CD4-positive, alpha-beta T cell (primary cell): ENCODE measurements around the gene TOX3. TPM values are rescaled to one million over a fixed set of nuclear protein-coding genes. Genes with fewer than 3 reads are reported as not detected.

Experiments used
- ATAC-seq: fragments of 200-7000 bp; cut with Tn5 transposase; one replicate; pipeline ENCODE4 v1.10.0; 2022; ENCODE audit warnings: mild to moderate bottlenecking; ENCODE audit not compliant: poor library complexity
- CTCF ChIA-PET: fragments of 350-600 bp; sonication (Branson Sonifier 250); formaldehyde crosslinking; loops from one replicate; lab custom pipeline; 2021; ENCODE audit warnings: antibody characterized with exemption, inconsistent platforms; lab: Charles Lee
- POLR2A ChIA-PET: fragments of 350-600 bp; sonication (Branson Sonifier 250); formaldehyde crosslinking; loops from one replicate; lab custom pipeline; 2021; ENCODE audit warnings: antibody characterized with exemption, inconsistent platforms; lab: Charles Lee
- DNase-seq, 14 experiments: peaks; one replicate each; pipeline ENCODE4 v3.0.0-alpha.2; 2013 to 2020; ENCODE audit warnings: mixed read lengths in 2 of 14
- H3K27ac ChIP-seq, 2 donors: one replicate each; pipeline versions ENCODE4 v1.5.1 to v1.7.0; 2013; ENCODE audit warnings: low read length in 2 of 2, low read depth in 1 of 2, mild to moderate bottlenecking in 1 of 2
- H3K27me3 ChIP-seq, 2 experiments: 1 replicate in 1 of 2; 2 replicates in 1 of 2; pipeline versions ENCODE4 v1.6.1 to v1.7.0; 2013; ENCODE audit warnings: low read length in 2 of 2, control low read depth in 1 of 2, mild to moderate bottlenecking in 1 of 2, moderate library complexity in 1 of 2; ENCODE audit not compliant: insufficient read depth in 2 of 2, control insufficient read depth in 1 of 2
- H3K36me3 ChIP-seq: one replicate; pipeline ENCODE4 v1.6.1; 2013; ENCODE audit warnings: low read length, control low read depth; ENCODE audit not compliant: insufficient read depth
- H3K4me1 ChIP-seq: one replicate; pipeline ENCODE4 v1.6.1; 2013; ENCODE audit warnings: low read length, control low read depth; ENCODE audit not compliant: insufficient read depth
- H3K4me3 ChIP-seq: one replicate; pipeline ENCODE4 v1.5.1; 2013; ENCODE audit warnings: mild to moderate bottlenecking, low read length, moderate library complexity
- H3K9me3 ChIP-seq, 2 experiments: 1 replicate in 1 of 2; 2 replicates in 1 of 2; pipeline versions ENCODE4 v1.6.1 to v1.7.0; 2013; ENCODE audit warnings: low read length in 2 of 2, mild to moderate bottlenecking in 2 of 2, control low read depth in 1 of 2, moderate library complexity in 1 of 2; ENCODE audit not compliant: control insufficient read depth in 1 of 2, insufficient read depth in 1 of 2
- H3K27ac Mint-ChIP-seq: one replicate; pipeline ENCODE4 v1.8.0; 2020; ENCODE audit warnings: mixed read lengths
- H3K27me3 Mint-ChIP-seq: one replicate; pipeline ENCODE4 v1.8.0; 2021; ENCODE audit warnings: mixed read lengths
- H3K36me3 Mint-ChIP-seq: one replicate; pipeline ENCODE4 v1.8.0; 2021; ENCODE audit warnings: low read depth, mixed read lengths
- H3K4me1 Mint-ChIP-seq: one replicate; pipeline ENCODE4 v1.8.0; 2021; ENCODE audit warnings: low read depth, mixed read lengths
- H3K4me3 Mint-ChIP-seq: one replicate; pipeline ENCODE4 v1.8.0; 2020; ENCODE audit warnings: mild to moderate bottlenecking, mixed read lengths
- H3K9me3 Mint-ChIP-seq: one replicate; pipeline ENCODE4 v1.8.0; 2020; ENCODE audit warnings: mixed read lengths
- intact Hi-C, 2 experiments: fragments of 100-400 bp; cut with DNase I in 1 of 2; cut with micrococcal nuclease in 1 of 2; formaldehyde crosslinking; loops; one replicate each; pipeline versions ENCODE4 v1.15.1 to v1.9.0; 2023 to 2025; cut with DNase I, micrococcal nuclease
- total RNA-seq, 174 experiments: library from RNA in 2 of 174; stranded (reverse) in 2 of 174; gene quantifications; one replicate each; pipeline ENCODE4 v1.2.3 and lab custom pipeline; 2021 to 2026
- TF ChIP-seq, protein P1 (sequence below): fragments of 200-600 bp; IDR thresholded peaks from one replicate; pipeline ENCODE4 v1.8.0; 2022; ENCODE audit warnings: antibody characterized with exemption, mild to moderate bottlenecking

The TOX3 gene
- total RNA-seq, 2 experiments from 2014 or later = not detected

DNA sequence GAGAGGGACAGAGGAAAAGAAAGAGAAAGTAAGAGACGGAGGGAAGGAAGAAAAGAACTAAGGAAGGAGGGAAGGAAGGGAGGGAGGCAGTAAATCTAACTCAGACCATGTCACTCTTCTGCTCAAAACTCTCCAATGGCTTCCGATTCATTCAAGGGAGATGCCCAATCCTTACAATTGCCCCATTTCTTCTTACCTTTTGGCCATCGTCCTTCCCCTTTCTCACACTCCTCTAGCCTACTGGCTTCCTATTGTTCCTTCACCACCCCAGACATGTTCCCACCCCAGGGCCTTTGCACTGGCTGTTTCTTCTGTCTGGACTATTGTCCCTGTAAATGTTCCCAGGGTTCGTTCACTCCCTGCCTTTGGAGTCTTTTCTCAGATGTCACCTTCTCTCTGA is 72.3 kb downstream of the TOX3 start:
- TF ChIP-seq, protein P1, sequence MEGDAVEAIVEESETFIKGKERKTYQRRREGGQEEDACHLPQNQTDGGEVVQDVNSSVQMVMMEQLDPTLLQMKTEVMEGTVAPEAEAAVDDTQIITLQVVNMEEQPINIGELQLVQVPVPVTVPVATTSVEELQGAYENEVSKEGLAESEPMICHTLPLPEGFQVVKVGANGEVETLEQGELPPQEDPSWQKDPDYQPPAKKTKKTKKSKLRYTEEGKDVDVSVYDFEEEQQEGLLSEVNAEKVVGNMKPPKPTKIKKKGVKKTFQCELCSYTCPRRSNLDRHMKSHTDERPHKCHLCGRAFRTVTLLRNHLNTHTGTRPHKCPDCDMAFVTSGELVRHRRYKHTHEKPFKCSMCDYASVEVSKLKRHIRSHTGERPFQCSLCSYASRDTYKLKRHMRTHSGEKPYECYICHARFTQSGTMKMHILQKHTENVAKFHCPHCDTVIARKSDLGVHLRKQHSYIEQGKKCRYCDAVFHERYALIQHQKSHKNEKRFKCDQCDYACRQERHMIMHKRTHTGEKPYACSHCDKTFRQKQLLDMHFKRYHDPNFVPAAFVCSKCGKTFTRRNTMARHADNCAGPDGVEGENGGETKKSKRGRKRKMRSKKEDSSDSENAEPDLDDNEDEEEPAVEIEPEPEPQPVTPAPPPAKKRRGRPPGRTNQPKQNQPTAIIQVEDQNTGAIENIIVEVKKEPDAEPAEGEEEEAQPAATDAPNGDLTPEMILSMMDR = no peak
- H3K27ac Mint-ChIP-seq = no peak overlapping the region
- no peaks in the 10 kb centered on the region for H3K4me1 Mint-ChIP-seq
- H3K9me3 Mint-ChIP-seq = no peaks in the 10 kb centered on the region
- no peaks in the 10 kb centered on the region for H3K36me3 ChIP-seq
- ChIA-PET POLR2A (no interaction called here), CTCF (no interaction called here)
- ATAC-seq = no peak
- no peak for DNase-seq
- no peaks in the 10 kb centered on the region for H3K4me1 ChIP-seq
- no peaks in the 10 kb centered on the region for H3K27me3 Mint-ChIP-seq
- H3K36me3 Mint-ChIP-seq = no peaks in the 10 kb centered on the region
- H3K4me3 ChIP-seq = no peak overlapping the region
- H3K9me3 ChIP-seq = peaks cover 0 to 3% of the 10 kb centered on the region in 2 experiments
- no peak overlapping the region for H3K4me3 Mint-ChIP-seq
- H3K27me3 ChIP-seq = no peaks in the 10 kb centered on the region
- intact Hi-C loops = no loop called here
- no peak overlapping the region for H3K27ac ChIP-seq

DNA sequence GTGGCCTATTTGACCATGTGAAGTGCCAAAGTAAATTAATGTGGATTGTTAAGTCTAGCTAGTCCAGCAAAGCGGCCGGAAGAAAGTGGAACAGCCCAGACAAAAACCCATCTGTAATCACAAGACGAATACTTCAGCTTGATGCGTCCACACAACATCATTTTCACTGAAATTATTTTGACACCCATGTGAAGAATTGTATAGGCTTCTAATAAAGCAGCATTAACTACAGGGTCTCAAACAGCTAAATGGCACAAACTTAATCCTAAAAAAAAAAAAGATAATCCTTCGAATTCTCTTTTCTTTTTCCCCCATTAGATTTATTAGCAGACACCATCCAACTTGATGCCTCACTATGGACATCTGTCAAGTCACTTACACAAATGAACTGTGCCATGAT is 73.8 kb downstream of the TOX3 start:
- no peaks in the 10 kb centered on the region for H3K4me1 ChIP-seq
- no peak for ATAC-seq
- Mint-ChIP-seq H3K27me3 (no peaks in the 10 kb centered on the region), H3K4me1 (no peaks in the 10 kb centered on the region), H3K9me3 (no peaks in the 10 kb centered on the region), H3K27ac (no peak overlapping the region), H3K36me3 (no peaks in the 10 kb centered on the region), H3K4me3 (no peak overlapping the region)
- no peak for DNase-seq
- peaks cover 0 to 3% of the 10 kb centered on the region in 2 experiments for H3K9me3 ChIP-seq
- H3K36me3 ChIP-seq = no peaks in the 10 kb centered on the region
- ChIA-PET POLR2A (no interaction called here), CTCF (no interaction called here)
- no peak overlapping the region for H3K27ac ChIP-seq
- no peak overlapping the region for H3K4me3 ChIP-seq
- no peaks in the 10 kb centered on the region for H3K27me3 ChIP-seq
- intact Hi-C loops = no loop called here
- TF ChIP-seq, protein P1 = no peak

DNA sequence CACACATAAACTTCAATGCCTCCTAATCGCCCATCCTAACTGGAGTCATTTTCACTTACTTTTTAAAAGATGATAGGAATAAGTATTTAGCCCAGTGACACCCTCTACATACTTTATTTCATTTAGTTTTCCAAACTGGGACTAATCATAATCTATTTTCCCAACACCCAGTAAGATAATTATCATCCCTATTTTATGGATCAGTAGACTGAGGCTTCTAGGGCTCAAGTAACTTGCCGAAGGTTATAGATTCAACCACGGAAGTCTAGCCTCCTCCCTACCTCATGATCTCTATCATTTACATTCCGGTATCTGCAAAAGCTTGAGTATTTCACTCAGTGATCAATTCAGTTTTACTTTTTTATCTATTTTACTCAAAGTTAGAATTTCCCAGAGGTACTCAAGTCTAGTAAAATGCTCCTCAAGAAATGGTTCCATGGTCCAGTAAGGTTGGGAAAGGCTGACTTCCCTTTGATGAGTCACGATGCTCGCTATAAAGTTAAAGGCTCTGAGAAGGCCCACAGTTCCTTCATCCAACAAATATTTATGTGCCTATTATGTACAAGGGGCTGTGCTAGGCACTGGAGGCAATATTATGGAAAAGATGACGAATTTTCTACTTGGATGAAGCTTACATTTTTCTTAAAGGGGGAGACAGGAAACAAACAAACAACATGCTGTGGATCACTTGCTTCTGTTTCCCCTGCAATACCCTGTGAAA is 75.1 kb downstream of the TOX3 start:
- no peak overlapping the region for H3K4me3 ChIP-seq
- H3K27me3 Mint-ChIP-seq = no peaks in the 10 kb centered on the region
- DNase-seq = no peak
- no peaks in the 10 kb centered on the region for H3K9me3 Mint-ChIP-seq
- H3K4me1 ChIP-seq = no peaks in the 10 kb centered on the region
- H3K36me3 Mint-ChIP-seq = no peaks in the 10 kb centered on the region
- TF ChIP-seq, protein P1 = no peak
- H3K36me3 ChIP-seq = no peaks in the 10 kb centered on the region
- ATAC-seq = no peak
- ChIA-PET POLR2A (no interaction called here), CTCF (no interaction called here)
- no peaks in the 10 kb centered on the region for H3K27me3 ChIP-seq
- no peaks in the 10 kb centered on the region for H3K4me1 Mint-ChIP-seq
- peaks cover 0 to 3% of the 10 kb centered on the region in 2 experiments for H3K9me3 ChIP-seq
- no peak overlapping the region for H3K27ac Mint-ChIP-seq
- intact Hi-C loops = no loop called here
- no peak overlapping the region for H3K4me3 Mint-ChIP-seq
- no peak overlapping the region for H3K27ac ChIP-seq
